Ectodermal cell (in vitro differentiated cells): ENCODE results near the gene KCNK4.
"Not testable (repeated sequence)": the region's sequence is repeated elsewhere in the genome, so short reads cannot be mapped to it uniquely, and the experiment has no call there.

Experiments used
- H3K27ac ChIP-seq: 2 replicates; pipeline ENCODE4 v1.7.0; 2013; ENCODE audit warnings: mild to moderate bottlenecking, low read depth, low read length; ENCODE audit not compliant: insufficient read depth, poor library complexity, severe bottlenecking
- H3K27me3 ChIP-seq: 2 replicates; pipeline ENCODE4 v1.7.0; 2013; ENCODE audit warnings: mild to moderate bottlenecking, low read length; ENCODE audit not compliant: insufficient read depth, control insufficient read depth, poor library complexity, severe bottlenecking
- H3K36me3 ChIP-seq: one replicate; pipeline ENCODE4 v1.7.0; 2013; ENCODE audit warnings: low read length; ENCODE audit not compliant: control insufficient read depth, insufficient read depth
- H3K4me1 ChIP-seq: one replicate; pipeline ENCODE4 v1.7.0; 2013; ENCODE audit warnings: low read length; ENCODE audit not compliant: control insufficient read depth, insufficient read depth
- H3K4me3 ChIP-seq: 2 replicates; pipeline ENCODE4 v1.7.0; 2013; ENCODE audit warnings: low read depth, low read length, control low read depth; ENCODE audit not compliant: insufficient read depth
- H3K9me3 ChIP-seq: 2 replicates; pipeline ENCODE4 v1.7.0; 2013; ENCODE audit warnings: mild to moderate bottlenecking, low read length, moderate library complexity; ENCODE audit not compliant: control insufficient read depth
- WGBS, 2 experiments: methylation state at CpG; one replicate each; pipeline ENCODE4 v1.1.7; 2013; ENCODE audit warnings: missing lambda C conversion rate in 2 of 2; 5-methylcytosine and 5-hydroxymethylcytosine counted together

Gene KCNK4

DNA sequence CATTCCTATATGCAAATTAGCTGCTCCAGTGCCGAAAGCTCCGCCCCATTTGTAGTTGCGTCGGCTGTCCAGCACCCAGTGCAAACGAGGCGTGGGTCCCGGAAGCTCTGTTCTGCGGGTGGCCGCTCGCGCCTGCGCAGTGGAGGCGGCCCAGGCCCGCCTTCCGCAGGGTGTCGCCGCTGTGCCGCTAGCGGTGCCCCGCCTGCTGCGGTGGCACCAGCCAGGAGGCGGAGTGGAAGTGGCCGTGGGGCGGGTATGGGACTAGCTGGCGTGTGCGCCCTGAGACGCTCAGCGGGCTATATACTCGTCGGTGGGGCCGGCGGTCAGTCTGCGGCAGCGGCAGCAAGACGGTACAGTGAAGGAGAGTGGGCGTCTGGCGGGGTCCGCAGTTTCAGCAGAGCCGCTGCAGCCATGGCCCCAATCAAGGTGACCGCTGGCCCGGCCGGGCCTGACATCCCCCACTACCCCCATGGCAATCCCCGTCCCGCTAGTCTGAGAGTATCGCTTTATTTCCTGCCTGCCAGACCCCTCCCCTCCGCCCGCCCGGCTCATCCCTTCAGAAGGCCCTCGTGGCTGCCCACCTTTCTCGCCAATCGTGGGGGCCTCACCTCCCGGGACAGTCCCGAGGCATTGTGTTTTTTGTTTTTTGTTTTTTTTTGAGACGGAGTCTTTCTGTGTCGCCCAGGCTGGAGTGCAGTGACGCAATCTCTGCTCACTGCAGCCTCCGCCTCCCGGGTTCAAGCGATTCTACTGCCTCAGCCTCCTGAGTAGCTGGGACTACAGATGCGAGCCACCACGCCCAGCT is 27.1 kb downstream of the KCNK4 start, which contains the start of gene PRDX5:
Gene PRDX5 (plus strand): TSS at position 161 of the 805 bp plus-strand sequence. CDS start 95 bp downstream, at position 256.
- 0 to 1% methylated on average over 61 of the region's 61 CpGs for WGBS, 2 experiments
- Histone ChIP-seq H3K9me3 (no peaks in the 10 kb centered on the region), H3K4me3 (peak within 1 kb of the TSS; percentile 78), H3K4me1 (peaks cover 8% of the 10 kb centered on the region), H3K36me3 (peaks cover 2% of the 10 kb centered on the region), H3K27me3 (no peaks in the 10 kb centered on the region), H3K27ac (peak within 1 kb of the TSS; percentile 95)

DNA sequence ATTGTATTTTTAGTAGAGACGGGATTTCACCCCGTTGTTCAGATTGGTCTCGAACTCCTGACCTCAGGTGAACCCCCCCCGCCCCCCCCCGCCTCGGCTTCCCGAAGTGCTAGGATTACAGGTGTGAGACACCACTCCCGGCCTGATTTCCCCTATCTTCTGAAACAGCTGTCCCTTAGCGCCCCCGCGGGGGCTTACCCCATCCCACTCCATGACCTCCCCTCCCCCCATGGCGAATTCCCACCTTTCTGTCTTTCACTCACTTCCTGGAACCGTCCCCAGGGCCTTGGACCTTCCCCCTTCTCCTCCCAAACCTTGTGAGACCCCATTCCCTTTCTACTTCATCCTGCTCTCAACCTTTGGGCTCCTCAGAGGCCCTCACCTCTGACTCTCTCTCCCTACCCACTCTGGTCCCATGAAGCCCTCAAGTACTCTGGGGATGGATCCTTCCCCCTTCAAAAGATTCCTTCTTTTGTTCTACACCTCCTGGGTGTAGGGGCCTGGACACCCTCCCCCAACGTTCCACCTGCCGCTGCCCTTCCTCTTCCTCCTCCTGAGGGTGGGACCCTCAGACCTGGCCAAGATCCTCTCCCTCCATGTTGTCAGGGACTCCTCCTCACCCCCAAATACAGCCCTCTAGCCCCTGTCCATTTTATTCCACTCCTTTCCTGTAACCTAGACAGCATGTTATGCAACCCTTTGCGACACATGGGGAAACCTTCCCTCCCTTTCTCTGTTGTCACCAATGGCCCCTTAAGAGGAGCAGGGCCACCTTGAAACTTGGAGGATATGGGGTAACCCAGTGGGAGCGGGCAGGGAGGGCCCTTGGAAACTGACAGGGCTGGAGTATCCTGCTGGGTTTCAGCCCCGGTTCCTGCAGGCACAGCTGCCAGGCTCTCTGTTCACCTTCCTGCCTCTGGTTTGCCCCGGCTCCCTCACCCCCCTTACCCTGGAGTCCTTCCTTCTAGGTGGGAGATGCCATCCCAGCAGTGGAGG is 28.0 kb downstream of the KCNK4 start:
- H3K4me3 ChIP-seq: peak overlapping the region; percentile 78
- H3K36me3 ChIP-seq: peaks cover 2% of the 10 kb centered on the region
- H3K27me3 ChIP-seq: no peaks in the 10 kb centered on the region
- peaks cover 8% of the 10 kb centered on the region for H3K4me1 ChIP-seq
- H3K9me3 ChIP-seq: no peaks in the 10 kb centered on the region
- no peak overlapping the region for H3K27ac ChIP-seq
- WGBS, 2 experiments: 27 to 28% methylated on average over 15 to 19 of the region's 19 CpGs

DNA sequence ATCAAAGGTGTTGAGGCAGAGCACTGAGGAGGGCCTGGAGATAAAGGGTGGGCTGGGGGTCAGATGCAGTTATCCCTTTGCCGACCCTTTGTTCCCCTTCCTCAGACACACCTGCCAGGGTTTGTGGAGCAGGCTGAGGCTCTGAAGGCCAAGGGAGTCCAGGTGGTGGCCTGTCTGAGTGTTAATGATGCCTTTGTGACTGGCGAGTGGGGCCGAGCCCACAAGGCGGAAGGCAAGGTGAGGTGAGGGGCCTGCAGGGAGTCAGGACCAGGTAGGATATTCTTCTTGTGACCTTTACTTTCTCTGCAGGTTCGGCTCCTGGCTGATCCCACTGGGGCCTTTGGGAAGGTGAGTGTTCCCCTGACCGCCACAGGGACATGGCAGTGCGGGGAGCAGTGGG is 29.5 kb downstream of the KCNK4 start:
- WGBS, 2 experiments: 94 to 98% methylated on average over 7 of the region's 7 CpGs
- Histone ChIP-seq H3K9me3 (no peaks in the 10 kb centered on the region), H3K4me1 (peaks cover 8% of the 10 kb centered on the region), H3K27ac (no peak overlapping the region), H3K36me3 (no peaks in the 10 kb centered on the region), H3K27me3 (no peaks in the 10 kb centered on the region), H3K4me3 (no peak overlapping the region)

DNA sequence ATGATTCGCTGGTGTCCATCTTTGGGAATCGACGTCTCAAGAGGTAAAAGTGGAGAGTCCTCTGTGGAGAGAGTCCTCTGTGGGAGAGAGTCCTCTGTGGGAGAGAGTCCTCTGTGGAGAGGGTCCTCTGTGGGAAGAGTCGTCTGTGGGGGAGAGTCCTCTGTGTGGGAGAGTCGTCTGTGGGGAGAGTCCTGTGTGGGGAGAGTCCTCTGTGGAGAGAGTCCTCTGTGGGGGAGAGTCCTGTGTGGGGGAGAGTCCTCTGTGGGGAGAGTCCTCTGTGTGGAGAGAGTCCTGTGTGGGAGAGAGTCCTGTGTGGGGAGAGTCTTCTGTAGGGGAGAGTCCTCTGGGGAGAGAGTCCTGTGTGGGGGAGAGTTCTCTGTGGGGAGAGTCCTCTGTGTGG is 29.9 kb downstream of the KCNK4 start:
- no peaks in the 10 kb centered on the region for H3K9me3 ChIP-seq
- H3K4me1 ChIP-seq: peaks cover 8% of the 10 kb centered on the region
- no peak overlapping the region for H3K27ac ChIP-seq
- WGBS, 2 experiments: 94 to 97% methylated on average over 5 of the region's 5 CpGs
- H3K36me3 ChIP-seq: no peaks in the 10 kb centered on the region
- H3K27me3 ChIP-seq: no peaks in the 10 kb centered on the region
- H3K4me3 ChIP-seq: no peak overlapping the region

DNA sequence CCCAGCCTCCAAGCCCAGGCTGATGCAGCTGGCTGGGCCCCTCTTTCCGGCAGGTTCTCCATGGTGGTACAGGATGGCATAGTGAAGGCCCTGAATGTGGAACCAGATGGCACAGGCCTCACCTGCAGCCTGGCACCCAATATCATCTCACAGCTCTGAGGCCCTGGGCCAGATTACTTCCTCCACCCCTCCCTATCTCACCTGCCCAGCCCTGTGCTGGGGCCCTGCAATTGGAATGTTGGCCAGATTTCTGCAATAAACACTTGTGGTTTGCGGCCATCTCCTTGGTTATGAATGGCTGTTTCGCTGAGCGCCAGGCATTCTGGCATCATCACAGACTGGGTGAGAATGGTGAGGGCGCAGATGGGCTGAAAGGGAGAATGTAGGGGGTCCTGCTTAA is 30.4 kb downstream of the KCNK4 start:
- Histone ChIP-seq H3K36me3 (no peaks in the 10 kb centered on the region), H3K4me1 (peaks cover 5% of the 10 kb centered on the region), H3K27me3 (no peaks in the 10 kb centered on the region), H3K4me3 (no peak overlapping the region), H3K27ac (no peak overlapping the region), H3K9me3 (no peaks in the 10 kb centered on the region)
- WGBS, 2 experiments: 96 to 97% methylated on average over 5 of the region's 5 CpGs

DNA sequence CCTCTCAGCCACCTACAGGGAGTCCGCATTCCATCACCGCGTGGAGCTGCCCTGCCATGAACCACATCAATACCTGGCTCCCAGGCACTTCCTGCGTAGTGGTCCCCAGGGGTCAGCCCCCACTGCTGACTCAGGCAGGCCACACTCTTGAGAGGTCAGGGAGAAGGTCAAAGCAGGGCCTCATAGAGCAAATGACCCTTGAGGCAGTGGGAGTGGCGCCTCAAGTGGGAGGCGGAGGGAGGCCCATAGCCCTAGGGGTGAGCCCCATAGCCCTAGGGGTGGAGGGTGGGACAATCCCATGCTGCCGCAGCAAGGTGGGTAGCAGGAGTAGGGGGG is 31.8 kb downstream of the KCNK4 start:
- Histone ChIP-seq H3K36me3 (no peaks in the 10 kb centered on the region), H3K27me3 (no peaks in the 10 kb centered on the region), H3K4me3 (no peak overlapping the region), H3K4me1 (peaks cover 5% of the 10 kb centered on the region), H3K27ac (no peak overlapping the region), H3K9me3 (no peaks in the 10 kb centered on the region)
- 80 to 83% methylated on average over 7 of the region's 7 CpGs for WGBS, 2 experiments

DNA sequence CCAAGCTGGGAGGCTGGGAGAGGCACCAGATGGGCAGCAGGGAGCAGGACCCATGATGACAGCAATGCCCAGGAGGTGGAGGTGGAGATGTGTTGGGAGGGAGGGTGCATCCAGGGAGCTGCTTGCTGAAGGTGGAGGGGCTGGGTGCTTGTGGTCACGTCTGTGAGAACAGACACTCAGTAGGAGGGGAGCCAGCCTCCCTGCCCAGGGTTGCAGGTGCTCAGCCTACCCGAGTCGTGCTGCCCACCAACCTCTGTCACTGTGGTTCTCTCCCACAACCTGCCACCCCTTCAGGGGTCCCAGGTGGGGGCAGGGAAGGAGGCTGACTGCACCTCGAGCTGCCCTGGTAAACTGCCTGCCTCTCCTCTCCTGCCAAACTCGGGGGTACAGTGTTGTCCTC is 32.3 kb downstream of the KCNK4 start:
- H3K27me3 ChIP-seq: no peaks in the 10 kb centered on the region
- 82 to 90% methylated on average over 5 of the region's 5 CpGs for WGBS, 2 experiments
- no peaks in the 10 kb centered on the region for H3K36me3 ChIP-seq
- no peak overlapping the region for H3K4me3 ChIP-seq
- no peak overlapping the region for H3K27ac ChIP-seq
- no peaks in the 10 kb centered on the region for H3K9me3 ChIP-seq
- H3K4me1 ChIP-seq: peaks cover 5% of the 10 kb centered on the region

DNA sequence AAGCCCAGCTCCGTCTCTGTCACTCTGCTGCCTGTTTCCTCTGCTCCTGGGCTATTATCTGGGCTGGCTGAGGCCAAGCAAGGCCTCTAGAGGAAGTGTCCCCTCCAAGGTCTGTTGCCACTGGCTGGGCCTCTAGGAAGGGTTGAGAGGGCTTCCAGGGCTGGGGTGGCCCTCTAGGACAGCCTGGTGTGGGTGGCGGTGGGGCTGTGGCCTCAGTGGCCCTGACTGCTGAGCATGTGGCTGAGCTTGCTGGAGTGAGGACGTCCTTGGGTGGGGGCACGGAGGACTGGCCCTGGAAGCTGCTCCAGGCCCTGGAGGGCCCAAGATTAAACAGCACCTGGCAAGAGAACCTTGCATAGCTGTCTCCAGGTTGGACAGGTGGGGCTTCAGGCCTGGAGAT is 32.9 kb downstream of the KCNK4 start:
- not testable (repeated sequence) for H3K4me3 ChIP-seq, H3K9me3 ChIP-seq, H3K4me1 ChIP-seq, H3K27me3 ChIP-seq, H3K27ac ChIP-seq, H3K36me3 ChIP-seq
- 91% methylated on average over 4 of the region's 4 CpGs for WGBS, 2 experiments

DNA sequence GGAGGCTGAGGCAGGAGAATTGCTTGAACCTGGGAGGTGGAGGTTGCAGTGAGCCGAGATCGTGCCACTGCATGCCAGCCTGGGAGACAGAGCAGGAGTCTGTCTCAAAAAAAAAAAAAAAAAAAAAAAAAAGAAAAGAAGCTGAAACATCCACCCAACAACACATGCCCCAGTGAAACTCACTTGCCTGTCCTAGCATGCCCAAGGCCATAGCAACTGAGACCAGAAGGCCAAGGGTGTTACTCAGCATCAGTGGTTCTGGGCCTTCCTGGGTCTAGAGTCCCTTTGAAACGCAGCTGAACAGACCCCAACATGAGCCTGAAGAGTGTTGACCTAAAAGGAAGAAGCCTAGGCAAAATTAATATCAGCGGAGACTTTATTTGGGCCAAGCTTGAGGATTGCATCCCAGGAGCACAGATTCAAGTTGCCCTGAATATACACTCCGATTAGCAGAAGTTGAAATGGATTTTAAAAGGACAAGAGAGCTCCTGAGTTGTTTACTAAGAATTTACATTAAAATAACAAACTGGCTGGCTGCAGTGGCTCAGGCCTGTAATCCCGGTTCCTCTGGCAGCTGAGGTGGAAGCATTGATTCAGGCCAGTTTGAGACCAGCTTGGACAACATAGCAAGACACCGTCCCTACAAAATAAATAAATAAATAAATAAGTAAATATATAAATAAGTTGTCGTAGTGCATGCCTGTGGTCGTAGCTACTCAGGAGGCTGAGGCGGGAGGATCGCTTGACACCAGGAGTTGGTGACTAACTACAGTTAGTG is 33.8 kb downstream of the KCNK4 start:
- Histone ChIP-seq H3K36me3 (no peaks in the 10 kb centered on the region), H3K4me3 (no peak overlapping the region), H3K9me3 (no peaks in the 10 kb centered on the region), H3K27me3 (no peaks in the 10 kb centered on the region), H3K4me1 (no peaks in the 10 kb centered on the region), H3K27ac (no peak overlapping the region)
- WGBS, 2 experiments: 83 to 90% methylated on average over 8 to 10 of the region's 11 CpGs
